Rectal smooth muscle tissue (tissue), 1 donor: ENCODE data around the gene MPC1L.

Experiments
- H3K27ac ChIP-seq: one replicate; pipeline ENCODE4 v1.7.0; 2013; ENCODE audit warnings: low read depth, low read length, inconsistent platforms
- H3K27me3 ChIP-seq: one replicate; pipeline ENCODE4 v1.7.0; 2013; ENCODE audit warnings: low read length; ENCODE audit not compliant: control insufficient read depth, insufficient read depth
- H3K36me3 ChIP-seq: one replicate; pipeline ENCODE4 v1.7.0; 2013; ENCODE audit warnings: low read length; ENCODE audit not compliant: control insufficient read depth, insufficient read depth
- H3K4me1 ChIP-seq: one replicate; pipeline ENCODE4 v1.7.0; 2013; ENCODE audit warnings: low read length; ENCODE audit not compliant: control insufficient read depth, insufficient read depth
- H3K4me3 ChIP-seq: one replicate; pipeline ENCODE4 v1.7.0; 2013; ENCODE audit warnings: low read length
- H3K9ac ChIP-seq: one replicate; pipeline ENCODE4 v1.7.0; 2013; ENCODE audit warnings: low read length

MPC1L gene

GRCh38 chrX:40644821-40645358, 21.7 kb downstream of the MPC1L start:
- no peak overlapping the region for H3K9ac ChIP-seq
- H3K4me1 ChIP-seq, result peaks cover 6% of the 10 kb centered on the region
- peak overlapping the region; percentile 61 for H3K4me3 ChIP-seq
- peak overlapping the region; percentile 61 for H3K27ac ChIP-seq
- H3K36me3 ChIP-seq, result no peaks in the 10 kb centered on the region
- H3K27me3 ChIP-seq, result no peaks in the 10 kb centered on the region

GRCh38 chrX:40646489-40647306, 23.5 kb downstream of the MPC1L start:
- H3K27me3 ChIP-seq, result no peaks in the 10 kb centered on the region
- H3K4me3 ChIP-seq, result peak overlapping the region; percentile 78
- H3K27ac ChIP-seq, result peak overlapping the region; percentile 56
- H3K36me3 ChIP-seq, result no peaks in the 10 kb centered on the region
- peak overlapping the region; percentile 59 for H3K9ac ChIP-seq
- peaks cover 6% of the 10 kb centered on the region for H3K4me1 ChIP-seq

GRCh38 chrX:40647307-40648197, 24.3 kb downstream of the MPC1L start, which contains the start of gene CXorf38:
CXorf38 (minus strand) TSS chrX:40647561; CDS start chrX:40647520, 41 bp downstream.
- H3K27ac ChIP-seq, result peak within 1 kb of the TSS; percentile 56
- H3K9ac ChIP-seq, result peak within 1 kb of the TSS; percentile 59
- peak within 1 kb of the TSS; percentile 78 for H3K4me3 ChIP-seq
- H3K36me3 ChIP-seq, result no peaks in the 10 kb centered on the region
- H3K27me3 ChIP-seq, result no peaks in the 10 kb centered on the region
- peaks cover 6% of the 10 kb centered on the region for H3K4me1 ChIP-seq

- Histone ChIP-seq H3K4me3 (no peak overlapping the region), H3K27ac (no peak overlapping the region), H3K27me3 (no peaks in the 10 kb centered on the region), H3K9ac (no peak overlapping the region), H3K4me1 (peaks cover 2% of the 10 kb centered on the region), H3K36me3 (no peaks in the 10 kb centered on the region)
These were observed 28.5 kb downstream of the MPC1L start for GRCh38 chrX:40651620-40652223.

- Histone ChIP-seq H3K27ac (no peak overlapping the region), H3K4me1 (peaks cover 2% of the 10 kb centered on the region), H3K27me3 (no peaks in the 10 kb centered on the region), H3K36me3 (no peaks in the 10 kb centered on the region), H3K9ac (no peak overlapping the region), H3K4me3 (no peak overlapping the region)
These were observed 29.4 kb downstream of the MPC1L start for GRCh38 chrX:40652664-40653063.

GRCh38 chrX:40653535-40653934, 30.3 kb downstream of the MPC1L start:
- Histone ChIP-seq H3K27me3 (no peaks in the 10 kb centered on the region), H3K36me3 (no peaks in the 10 kb centered on the region), H3K4me3 (no peak overlapping the region), H3K27ac (no peak overlapping the region), H3K9ac (no peak overlapping the region), H3K4me1 (no peaks in the 10 kb centered on the region)

GRCh38 chrX:40660381-40660780, 37.2 kb downstream of the MPC1L start:
- no peak overlapping the region for H3K9ac ChIP-seq
- H3K27me3 ChIP-seq, result no peaks in the 10 kb centered on the region
- no peak overlapping the region for H3K27ac ChIP-seq
- no peak overlapping the region for H3K4me3 ChIP-seq
- H3K4me1 ChIP-seq, result no peaks in the 10 kb centered on the region
- H3K36me3 ChIP-seq, result peaks cover 6% of the 10 kb centered on the region

- Histone ChIP-seq H3K27ac (no peak overlapping the region), H3K27me3 (no peaks in the 10 kb centered on the region), H3K9ac (no peak overlapping the region), H3K4me3 (no peak overlapping the region), H3K36me3 (peaks cover 6% of the 10 kb centered on the region), H3K4me1 (no peaks in the 10 kb centered on the region)
These were observed 38.3 kb downstream of the MPC1L start for GRCh38 chrX:40661489-40661888.

GRCh38 chrX:40663078-40663740, 40.0 kb downstream of the MPC1L start:
- no peak overlapping the region for H3K27ac ChIP-seq
- H3K4me3 ChIP-seq, result no peak overlapping the region
- no peak overlapping the region for H3K9ac ChIP-seq
- no peaks in the 10 kb centered on the region for H3K4me1 ChIP-seq
- peaks cover 12% of the 10 kb centered on the region for H3K36me3 ChIP-seq
- H3K27me3 ChIP-seq, result no peaks in the 10 kb centered on the region

GRCh38 chrX:40663880-40664630, 40.8 kb downstream of the MPC1L start:
- no peaks in the 10 kb centered on the region for H3K4me1 ChIP-seq
- peaks cover 12% of the 10 kb centered on the region for H3K36me3 ChIP-seq
- no peak overlapping the region for H3K4me3 ChIP-seq
- no peak overlapping the region for H3K9ac ChIP-seq
- H3K27me3 ChIP-seq, result no peaks in the 10 kb centered on the region
- no peak overlapping the region for H3K27ac ChIP-seq

- no peak overlapping the region for H3K9ac ChIP-seq
- peaks cover 10% of the 10 kb centered on the region for H3K36me3 ChIP-seq
- no peaks in the 10 kb centered on the region for H3K4me1 ChIP-seq
- peaks cover 2% of the 10 kb centered on the region for H3K27me3 ChIP-seq
- no peak overlapping the region for H3K27ac ChIP-seq
- H3K4me3 ChIP-seq, result no peak overlapping the region
These were observed 47.9 kb downstream of the MPC1L start for GRCh38 chrX:40671126-40671525.
